Raji (cell line): ENCODE data around the gene ARHGEF1.

Source experiments
- POLR2A ChIP-seq: IDR thresholded peaks from 2 replicates; pipeline ENCODE4 v1.6.1; 2011; ENCODE audit warnings: low read depth, low read length, control low read depth; ENCODE audit not compliant: insufficient read depth

Gene ARHGEF1

DNA sequence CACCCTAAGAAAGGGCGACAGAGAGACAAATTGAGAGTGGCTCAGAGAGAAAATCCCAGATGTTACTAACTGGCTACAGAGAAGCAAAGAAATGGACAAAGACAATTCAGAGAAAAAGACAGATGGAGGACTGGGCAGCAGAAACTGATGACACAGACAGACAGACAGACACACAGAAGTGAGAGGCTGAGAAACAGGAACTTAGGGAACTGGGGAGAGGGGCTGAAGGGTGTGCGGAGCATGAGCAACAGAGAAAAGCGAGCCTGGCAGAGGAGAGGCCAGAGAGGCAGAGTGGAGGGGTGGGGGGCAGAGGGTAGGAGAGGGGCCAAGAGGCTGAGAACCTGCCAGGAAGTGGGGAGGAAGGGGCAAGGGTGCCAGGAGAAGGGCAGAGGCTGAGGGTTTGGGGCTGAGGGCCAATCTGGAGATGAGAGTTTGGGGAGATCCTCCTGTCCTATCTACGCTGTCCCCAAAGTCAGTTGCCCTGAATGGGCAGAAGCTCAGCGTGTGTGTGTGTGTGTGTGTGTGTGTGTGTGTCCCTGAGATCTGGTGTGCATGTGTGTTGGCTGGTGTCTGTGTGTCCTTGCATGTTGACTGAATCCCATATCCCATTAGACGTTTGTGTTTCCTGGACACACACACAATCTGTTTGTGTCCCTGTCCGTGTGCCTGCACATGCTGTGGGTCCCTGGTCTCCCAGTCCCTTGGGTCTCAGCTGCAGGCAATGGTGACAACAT, 50.9 kb downstream of the ARHGEF1 start:
- TF ChIP-seq POLR2A = no peak

DNA sequence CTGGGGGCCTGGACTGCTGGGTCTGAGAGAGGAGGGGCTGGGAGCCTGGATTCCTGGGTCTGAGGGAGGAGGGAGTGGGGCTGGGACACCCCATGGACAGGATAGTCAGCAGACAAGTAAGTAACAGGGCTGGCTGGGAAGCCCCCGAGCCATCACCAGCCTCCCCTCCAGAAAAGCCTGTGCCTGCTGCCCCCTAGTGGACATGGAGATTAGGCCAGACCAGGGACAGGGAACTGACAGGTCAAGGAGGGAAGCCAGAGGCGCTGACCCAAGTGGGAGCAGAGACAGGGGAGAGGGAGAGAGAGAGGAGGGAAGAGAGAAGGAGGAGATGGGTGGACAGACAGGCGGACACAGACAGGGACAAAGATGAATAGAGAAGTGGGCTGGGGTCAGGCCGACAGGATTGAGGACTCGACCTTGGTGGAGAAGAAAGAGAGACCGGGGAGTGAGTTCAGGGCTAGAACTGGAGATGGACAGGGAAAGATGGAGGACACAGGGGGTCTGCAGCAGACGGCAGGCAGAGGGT, 51.9 kb downstream of the ARHGEF1 start:
- 0 out of 2 replicates have a peak, but pooled peaks have one; percentile 13 for TF ChIP-seq POLR2A

DNA sequence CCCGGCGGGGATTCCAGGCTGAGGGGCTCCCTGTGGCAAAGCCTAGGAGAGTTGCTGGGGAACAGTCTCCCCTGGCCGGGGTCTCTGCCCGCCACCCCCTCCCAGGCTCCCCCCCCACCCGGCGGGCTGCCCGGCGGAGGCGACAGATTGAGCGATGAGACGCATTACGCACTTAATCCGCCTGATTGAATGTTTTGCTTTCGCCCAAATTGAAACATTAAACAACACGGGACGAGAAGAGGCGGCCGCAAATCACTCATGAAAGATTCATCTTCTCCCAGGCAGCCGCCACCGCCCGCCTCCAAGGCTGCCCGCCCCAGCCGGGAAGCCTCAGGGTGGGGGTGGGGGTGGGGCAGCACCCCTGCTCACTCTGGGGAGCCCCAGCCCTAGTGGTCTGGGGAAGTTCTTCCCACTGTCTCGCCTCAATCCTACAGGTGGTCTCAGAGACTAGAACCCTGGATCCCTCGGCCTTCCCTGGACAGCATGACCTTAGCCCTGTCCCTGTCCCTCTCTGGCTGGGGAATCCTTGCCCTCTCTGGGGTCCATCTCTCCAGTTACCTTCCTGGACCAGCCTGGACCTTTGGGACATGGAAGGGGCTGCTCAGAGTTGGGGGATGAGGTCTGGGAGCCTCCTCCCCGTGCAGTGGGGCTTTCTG, 52.9 kb downstream of the ARHGEF1 start:
- TF ChIP-seq POLR2A = no peak

DNA sequence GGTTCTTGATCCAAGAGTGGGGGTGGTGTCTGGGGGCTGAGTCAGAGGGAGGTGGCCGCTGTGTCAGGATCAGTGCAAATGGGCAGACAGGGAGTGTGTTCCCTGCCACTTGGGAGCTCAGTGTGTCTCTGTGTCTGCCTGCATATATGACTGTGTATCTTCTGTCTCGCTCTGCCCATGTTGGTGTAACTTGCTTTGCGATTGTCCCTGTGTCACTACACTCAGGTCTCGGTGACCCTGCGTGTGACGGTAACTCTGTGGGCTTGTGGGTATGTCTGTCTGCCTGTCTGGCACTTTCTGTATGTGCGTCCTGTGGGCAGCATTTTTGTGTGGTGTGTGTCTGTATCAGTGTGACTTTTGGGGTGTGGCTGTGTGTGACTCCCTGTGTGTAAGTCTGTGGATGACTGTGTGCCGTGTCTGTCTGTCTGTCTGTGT, 53.4 kb downstream of the ARHGEF1 start:
- TF ChIP-seq POLR2A = no peak

DNA sequence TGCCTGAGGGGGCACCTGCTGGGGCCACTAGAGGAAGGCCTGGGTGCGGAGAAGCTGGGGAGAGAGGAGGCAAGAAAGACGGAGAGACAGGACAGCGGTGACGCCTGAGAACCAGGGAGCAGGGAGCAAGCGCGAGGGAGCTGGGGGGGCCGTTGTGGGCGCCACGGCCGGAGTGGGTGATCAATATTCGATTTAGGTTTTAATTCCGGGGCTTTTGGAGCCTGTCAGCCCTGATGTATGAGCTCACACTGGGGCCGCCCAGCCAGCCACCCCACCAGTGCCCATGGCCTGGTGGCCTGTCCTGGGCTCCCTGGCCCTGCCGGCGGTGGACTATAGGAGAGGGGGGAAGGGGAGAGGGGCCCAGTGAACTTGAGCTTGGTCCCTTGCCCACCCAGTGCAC, 54.0 kb downstream of the ARHGEF1 start:
- TF ChIP-seq POLR2A = no peak

DNA sequence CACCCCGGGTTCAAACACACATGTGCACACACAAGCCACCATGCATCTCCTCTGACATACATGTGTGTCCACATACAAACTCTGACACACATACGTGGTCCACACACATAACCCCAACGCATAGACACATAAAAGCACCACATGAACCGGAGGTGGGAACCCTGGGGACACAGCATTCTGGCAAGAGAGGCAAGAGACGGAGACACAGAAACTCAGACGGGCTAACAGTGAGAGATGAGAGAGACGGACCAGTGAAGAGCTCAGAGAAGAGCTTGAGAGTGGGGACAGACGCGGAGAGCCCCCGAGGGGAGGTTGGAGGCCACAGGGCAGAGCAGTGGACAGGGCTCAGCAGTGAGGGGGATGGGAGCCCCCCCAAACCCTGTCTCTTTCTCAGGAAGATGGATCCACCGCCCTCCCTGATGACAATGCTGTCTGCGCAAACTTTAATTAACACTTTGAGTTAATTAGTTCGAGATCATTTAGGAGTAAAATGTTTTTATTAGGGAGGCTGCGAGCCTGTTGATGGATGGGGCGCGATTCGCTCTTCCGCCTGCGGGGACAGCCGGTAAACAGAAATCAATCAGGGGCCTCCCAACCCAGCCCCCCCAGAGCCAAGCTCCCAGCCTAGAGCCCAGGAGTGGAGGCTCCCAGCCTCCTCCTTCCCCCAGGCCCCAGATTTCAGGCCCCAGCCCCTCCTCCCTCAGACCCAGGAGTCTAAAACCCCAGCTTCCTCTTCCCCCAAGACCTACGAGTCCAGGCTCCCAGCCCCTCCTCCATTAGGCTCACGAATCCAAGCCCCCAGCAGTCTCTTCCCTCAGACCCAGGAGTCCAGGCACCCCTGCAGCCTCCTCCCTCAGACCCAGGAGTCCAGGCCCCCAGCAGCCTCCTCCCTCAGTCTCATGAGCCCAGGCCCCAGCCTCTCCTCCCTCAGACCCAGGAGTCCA, 54.8 kb downstream of the ARHGEF1 start:
- peak; percentile 44 for TF ChIP-seq POLR2A

DNA sequence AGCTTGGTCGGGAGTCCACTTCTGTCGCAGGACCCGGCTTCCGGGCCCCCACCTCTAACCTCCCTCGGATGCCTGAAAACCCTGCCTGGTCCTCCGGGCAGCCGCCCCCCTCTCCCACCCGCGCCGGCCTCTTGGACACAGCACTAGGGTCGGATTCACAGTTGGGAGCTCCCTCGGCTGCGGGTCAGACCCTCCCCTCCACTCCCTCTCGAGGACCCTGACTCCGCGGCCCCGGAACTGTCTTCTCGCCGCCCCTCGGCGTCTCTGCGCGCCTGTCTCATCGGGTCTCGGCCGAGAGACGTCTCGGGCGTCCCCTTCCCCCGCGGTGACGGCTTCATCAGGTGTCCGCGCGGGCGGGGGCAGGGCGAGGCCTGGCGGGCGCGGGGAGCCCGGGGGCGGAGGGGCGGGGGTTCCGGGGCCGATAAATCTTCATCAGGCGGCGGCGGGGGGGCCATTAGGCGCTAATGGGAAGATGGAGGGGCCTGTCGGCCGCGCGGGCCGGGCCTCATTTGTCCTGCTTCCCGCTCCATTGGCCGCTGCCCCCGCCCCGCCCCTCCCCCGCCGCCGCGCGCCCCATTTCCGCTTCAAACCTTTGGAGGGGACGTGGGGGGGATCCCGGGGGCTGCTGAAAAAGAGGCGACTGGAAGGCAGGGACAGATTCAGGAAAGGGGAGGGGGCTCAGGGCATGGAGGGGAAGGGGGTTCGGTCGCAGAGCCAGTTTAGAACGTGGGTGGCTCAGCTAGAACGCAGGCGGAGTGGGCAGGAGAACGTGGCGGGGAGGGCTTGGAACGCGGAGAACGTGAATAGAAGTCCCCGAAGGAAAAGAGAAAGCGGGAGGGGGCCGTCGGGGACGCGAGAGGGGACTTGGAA, 57.1 kb downstream of the ARHGEF1 start:
- peak; percentile 41; the same call in 1 of the 2 replicates for TF ChIP-seq POLR2A

DNA sequence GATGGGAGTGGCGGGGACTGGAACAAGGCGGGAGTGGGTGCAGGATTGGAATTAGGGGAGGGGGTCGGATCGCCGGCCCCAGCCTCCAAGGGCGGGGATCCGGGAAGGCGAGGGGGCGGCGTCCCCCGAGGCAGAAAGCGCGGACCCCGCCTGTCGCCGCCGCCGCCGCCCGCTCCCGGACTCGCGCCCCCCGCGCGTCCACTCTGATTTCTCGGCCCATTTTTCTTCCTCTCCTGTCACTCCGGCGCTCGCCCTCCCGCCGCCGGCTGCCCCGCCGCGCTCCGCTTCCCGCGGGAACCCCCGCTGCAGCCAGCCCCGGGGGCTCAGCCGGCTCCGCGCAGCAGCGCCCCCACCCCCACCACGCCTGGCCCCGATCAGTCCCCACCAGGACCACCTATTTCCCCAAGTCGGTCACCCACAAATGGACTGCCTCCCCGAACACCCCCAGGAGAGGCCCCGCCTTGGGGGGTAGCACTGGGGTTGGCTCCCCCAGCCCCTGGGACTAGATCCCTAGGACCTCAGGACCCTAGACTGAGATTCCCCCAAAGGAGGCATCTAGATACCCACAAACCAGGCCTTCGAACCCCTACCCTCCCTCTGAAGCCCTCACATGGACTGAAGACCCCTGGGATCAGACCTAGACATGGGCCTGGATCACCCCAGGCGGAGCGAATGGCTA, 57.9 kb downstream of the ARHGEF1 start:
- 0 out of 2 replicates have a peak, but pooled peaks have one; percentile 21 for TF ChIP-seq POLR2A

DNA sequence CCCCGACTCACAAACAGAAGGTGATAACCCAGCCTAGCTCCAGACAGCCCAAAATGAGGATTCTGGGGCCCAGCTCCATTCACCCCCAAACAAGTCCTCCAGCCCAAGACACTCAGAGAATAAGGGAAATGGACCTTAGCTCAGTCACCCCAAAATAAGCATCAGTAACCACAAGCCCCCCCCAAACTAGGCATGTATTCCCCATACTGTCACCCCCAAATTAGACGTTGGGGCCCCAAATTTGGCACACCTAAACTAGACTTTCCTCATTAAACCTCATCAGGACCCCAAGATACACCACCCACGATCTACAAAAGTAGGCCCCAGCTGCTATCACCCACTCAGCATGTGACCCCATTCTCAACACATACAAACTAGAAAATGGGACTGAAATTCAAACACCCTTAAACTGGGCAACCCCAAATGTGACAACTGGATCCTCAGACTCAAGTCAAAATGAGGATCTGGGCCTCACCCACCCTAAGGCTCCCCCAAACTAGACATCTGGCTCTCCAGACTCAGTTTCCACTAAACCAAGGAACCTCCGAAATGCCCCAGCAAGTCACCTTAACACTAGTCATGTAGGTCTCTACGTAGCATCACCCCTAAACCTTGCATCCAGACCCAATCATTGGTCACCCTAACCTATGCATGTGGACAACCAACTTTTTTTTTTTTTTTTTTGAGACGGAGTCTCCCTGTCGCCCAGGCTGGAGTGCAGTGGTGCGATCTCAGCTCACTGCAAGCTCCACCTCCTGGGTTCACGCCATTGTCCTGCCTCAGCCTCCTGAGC, 58.6 kb downstream of the ARHGEF1 start:
- TF ChIP-seq POLR2A = no peak

DNA sequence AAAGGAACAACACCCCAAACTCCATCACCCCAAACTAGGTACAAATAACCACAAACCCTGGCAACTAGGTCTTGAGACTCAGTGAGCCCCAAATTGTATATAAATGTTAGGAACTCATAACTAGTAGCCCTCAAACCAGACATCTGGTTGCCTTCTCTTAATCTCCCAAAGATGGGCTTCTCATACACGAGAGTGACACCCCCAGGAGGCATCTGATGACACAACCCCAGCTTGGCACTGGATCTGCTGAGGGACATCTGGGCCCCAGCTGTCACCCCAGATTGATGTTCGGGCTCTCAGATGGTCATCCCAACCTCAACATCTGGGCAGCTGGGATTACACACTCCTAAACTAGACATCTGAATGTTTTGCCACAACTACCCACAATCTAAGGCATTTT, 61.4 kb downstream of the ARHGEF1 start:
- TF ChIP-seq POLR2A = no peak

DNA sequence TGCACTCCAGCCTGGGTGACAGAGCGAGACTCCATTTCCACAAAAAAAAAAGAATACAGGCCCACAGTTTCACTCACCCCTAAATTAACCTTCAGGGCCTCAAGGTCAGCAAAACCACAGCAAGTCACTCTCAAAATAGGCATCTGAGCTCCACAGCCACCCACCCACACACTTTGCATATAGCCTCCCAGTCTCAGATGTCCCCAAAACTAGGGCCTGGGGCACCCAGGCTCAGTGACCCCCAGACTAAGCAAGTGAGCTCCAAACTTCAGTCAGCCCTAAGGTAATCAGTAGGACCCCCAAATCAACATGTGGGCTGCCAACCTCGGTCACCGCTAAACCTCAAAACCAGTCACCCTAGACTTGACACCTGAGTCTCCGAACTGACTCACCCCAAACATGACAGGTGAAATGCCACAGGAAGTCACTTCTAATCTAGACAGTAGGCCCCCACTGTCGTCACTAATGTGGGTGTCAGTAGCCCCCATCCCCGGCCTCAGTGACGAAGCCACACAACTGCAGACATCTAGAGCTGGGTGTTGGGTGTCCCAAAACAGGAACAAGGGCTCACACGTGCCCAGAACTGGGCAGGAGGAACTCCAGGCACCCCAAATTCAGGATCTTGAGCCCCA, 62.3 kb downstream of the ARHGEF1 start:
- TF ChIP-seq POLR2A = peak; percentile 37

DNA sequence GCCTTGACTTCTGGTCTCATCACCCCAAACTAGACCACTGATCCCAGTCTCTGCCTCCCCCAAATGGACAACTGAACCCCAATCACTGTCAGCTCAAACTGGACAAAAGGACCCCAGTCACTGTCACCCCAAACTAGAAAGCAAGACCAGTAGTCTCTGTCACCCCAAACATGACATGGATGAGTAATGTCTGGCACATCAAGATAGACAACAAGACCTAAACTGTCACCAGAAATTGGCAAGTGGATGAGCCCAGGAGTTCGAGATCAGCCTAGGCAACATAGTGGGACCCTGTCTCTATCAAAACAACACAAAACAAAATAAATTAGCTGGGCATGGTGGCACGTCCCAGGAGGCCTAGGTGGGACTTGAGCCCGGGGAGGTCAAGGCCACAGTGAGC, 64.1 kb downstream of the ARHGEF1 start:
- TF ChIP-seq POLR2A = no peak

DNA sequence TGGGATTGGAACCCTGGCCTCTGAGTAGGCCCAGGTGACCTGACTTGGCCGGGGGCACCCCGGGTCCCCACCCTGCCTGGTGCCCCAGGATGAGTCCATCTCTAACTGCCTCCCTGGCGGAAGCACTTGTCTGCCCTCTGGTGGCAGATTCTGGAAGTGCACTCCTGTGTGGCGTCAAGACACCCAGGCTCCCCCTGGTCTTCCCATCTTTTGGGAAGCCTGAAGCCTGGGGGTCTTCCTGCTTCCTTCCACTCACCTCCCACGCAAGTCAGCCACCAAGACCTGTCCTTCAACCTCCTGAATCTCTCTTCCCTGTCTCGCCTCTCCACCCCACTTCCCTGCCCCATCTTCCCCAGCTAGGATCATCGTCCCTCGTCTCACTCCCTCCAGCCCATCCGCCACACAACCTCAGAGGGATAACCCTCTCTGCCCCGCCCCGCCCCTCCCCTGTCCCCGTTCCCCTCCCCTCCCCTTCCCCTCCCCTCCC, 68.7 kb downstream of the ARHGEF1 start:
- TF ChIP-seq POLR2A = peak; percentile 36; the same call in 1 of the 2 replicates

DNA sequence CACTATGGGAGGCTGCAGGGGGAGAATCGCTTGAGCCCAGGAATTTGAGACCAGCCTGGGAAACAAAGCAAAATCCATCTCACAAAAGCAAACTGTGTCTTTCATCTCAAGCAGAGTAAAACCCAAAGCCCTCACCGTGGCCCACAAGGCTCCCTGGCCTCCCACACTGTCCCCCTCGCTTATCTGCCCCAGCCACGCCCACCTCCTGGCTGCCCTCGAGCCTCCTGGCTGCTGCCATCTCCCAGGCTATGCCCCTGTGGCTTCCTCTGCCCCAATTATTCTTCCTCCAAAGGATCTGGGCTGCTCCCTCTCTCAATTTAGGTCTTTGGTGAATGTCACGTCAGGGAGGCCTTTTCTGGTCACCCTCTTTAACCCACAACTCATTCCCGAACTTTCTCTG, 72.5 kb downstream of the ARHGEF1 start:
- no peak for TF ChIP-seq POLR2A
